Prostate gland (tissue), 2 donors: ENCODE results near the gene EDNRA.

Experiments used
- CTCF ChIP-seq, 4 experiments: fragments of 200-600 bp in 2 of 4; fragments of 450-650 bp in 2 of 4; sonication (generic) in 2 of 4; IDR thresholded peaks; 1 replicate in 3 of 4; 2 replicates in 1 of 4; pipeline ENCODE4 v1.5.1; 2016 to 2019; ENCODE audit warnings: antibody characterized with exemption in 4 of 4, mild to moderate bottlenecking in 2 of 4, moderate library complexity in 2 of 4
- POLR2A ChIP-seq: fragments of 450-650 bp; IDR thresholded peaks from one replicate; pipeline ENCODE4 v1.6.1; 2016; ENCODE audit warnings: antibody characterized with exemption, mild to moderate bottlenecking
- POLR2AphosphoS5 ChIP-seq: sonication (generic); formaldehyde crosslinking; IDR thresholded peaks from one replicate; pipeline ENCODE4 v1.6.1; 2017; ENCODE audit warnings: antibody characterized with exemption

GRCh38 chr4:147539959-147540358, 59.1 kb downstream of the EDNRA start:
- TF ChIP-seq CTCF (IDR thresholded peaks at IDR 0.05) (no peak), POLR2A (no peak), POLR2AphosphoS5 (no peak)
